Measurements from ENCODE around the gene FAM171A1.
"Not testable (repeated sequence)": the region's sequence is repeated elsewhere in the genome, so short reads cannot be mapped to it uniquely, and the experiment has no call there.

FAM171A1 gene

GRCh38 chr10:15370856-15371701 lies at the start of gene FAM171A1:
Gene FAM171A1, minus strand, starts transcription at chr10:15371289. Its CDS starts 237 bp downstream, at chr10:15371052.
- no peak for FAIRE-seq

DNA sequence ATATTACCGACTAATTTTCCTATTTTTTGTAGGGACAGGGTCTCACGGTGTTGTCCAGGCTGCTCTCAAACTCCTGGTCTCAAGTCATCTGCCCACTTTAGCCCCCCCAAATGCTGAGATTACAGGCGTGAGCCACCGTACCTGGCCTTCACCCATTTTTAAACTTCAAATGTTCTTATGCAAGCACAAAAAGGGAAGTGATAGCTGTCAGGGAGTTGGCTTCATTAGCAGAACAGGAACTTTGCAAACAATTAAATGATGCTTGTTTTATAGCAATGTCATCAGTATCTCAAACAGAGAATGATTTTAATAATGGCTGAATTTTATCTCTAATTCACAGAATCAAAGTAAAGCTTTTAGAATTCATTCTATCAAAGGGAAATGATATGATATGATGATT lies 49.8 kb upstream of the FAM171A1 start:
- no peak for FAIRE-seq

DNA sequence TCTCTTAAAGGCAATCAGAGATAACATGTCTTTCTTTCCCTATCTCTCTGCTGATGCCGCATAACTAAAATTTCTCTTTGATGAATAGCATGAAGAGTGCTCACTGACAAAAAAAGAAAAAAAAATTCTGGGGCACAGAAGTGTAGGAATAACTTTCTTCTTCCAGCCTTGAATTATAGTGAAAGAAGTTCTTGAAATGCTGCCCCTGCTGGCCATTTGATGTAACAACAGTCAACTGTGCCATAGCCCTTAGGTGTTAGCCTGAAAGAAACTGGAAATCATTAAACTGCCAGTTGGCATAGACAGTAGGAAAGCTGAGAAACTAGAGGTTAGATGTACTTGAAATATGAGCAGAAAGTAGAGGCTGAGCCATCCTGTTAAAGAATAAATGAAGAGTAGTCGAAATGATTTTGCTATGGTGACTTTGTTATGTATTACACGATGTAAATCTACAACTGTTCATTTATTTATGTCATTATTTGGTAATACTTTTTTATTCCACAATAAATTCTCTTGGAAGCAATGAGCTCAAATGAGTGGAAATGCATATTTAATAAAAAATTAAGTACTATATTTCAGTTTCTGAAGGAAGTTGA lies 48.3 kb upstream of the FAM171A1 start:
- FAIRE-seq: peak; percentile 26

- FAIRE-seq: no peak
These were observed 44.9 kb upstream of the FAM171A1 start for GRCh38 chr10:15416034-15416433.

DNA sequence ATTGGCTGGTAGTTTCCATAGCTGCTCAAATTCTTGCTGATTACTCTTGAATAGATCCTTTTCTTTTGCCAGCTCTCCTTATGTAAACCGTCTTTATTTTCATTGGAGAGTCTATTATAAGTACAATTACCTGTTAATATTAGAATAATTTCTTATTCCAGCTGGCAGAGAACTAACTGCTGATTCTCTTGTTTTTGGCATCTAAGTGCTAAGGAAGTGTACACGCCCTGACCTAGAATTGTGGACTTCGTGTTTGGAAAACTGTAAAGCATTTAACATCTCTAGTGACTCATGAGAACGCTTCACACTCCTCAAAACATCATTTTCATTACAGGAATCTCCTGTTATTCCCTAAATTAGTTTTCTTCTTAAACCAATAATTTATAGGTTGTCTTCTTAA lies 39.9 kb upstream of the FAM171A1 start:
- no peak for FAIRE-seq

GRCh38 chr10:15409350-15409749 lies 38.3 kb upstream of the FAM171A1 start:
- FAIRE-seq: not testable (repeated sequence)

DNA sequence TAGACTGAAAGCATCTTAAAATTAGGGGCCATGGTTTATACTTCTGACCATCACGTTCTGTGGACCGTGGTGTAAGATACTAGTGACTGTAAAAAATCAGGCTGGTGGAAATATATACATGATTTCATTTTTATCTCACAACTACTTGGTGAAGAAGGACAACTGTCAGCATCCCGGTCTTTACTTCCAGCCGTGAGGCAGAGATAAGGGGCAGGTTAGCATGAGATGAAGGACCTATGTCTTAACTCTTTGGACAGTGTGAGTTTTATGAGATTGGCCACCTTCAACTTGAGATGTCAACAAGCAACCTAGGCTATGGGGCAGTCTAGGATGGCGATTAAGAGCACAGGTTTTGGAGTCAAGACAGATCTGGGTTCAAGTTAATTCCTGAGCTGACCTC lies 37.5 kb upstream of the FAM171A1 start:
- no peak for FAIRE-seq

GRCh38 chr10:15405319-15405718 lies 34.2 kb upstream of the FAM171A1 start:
- FAIRE-seq: no peak

DNA sequence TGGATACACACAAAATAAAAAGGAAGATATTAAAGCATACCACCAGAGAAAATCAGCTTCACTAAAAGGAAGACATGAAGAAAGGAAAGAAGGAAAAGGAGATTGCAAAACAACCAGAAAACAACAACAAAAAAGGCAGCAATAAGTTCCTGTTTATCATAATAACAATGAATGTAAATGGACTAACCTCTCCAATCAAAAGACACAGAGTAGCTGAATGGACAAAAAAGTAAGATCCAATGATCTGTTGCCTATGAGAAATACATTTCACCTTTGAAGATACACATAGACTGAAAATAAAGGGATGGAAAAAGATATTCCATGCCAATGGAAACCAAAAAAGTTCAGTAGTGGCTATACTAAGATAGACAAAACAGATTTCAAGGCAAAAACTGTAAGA lies 30.3 kb upstream of the FAM171A1 start:
- no peak for FAIRE-seq

DNA sequence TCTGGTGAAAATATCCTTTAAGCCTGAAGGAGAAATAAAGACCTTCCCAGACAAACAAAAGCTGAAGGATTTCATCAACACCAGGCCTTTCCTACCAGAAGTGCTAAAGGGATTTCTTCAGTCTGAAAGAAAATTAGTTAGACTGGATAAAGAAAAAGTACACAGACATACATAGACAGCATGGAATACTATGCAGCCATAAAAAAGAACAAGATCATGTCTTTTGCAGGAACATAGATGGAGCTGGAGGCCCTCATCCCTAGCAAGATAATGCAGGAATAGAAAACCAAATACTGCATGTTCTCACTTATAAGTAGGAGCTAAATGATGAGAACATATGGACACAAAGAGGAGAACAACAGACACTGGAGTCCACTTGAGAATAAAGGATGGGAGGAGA lies 29.4 kb upstream of the FAM171A1 start:
- not testable (repeated sequence) for FAIRE-seq

GRCh38 chr10:15399060-15399661 lies 28.1 kb upstream of the FAM171A1 start:
- FAIRE-seq: no peak

GRCh38 chr10:15395935-15396334 lies 24.8 kb upstream of the FAM171A1 start:
- FAIRE-seq: no peak

- FAIRE-seq: no peak
These were observed 22.2 kb upstream of the FAM171A1 start for GRCh38 chr10:15393139-15393825.

DNA sequence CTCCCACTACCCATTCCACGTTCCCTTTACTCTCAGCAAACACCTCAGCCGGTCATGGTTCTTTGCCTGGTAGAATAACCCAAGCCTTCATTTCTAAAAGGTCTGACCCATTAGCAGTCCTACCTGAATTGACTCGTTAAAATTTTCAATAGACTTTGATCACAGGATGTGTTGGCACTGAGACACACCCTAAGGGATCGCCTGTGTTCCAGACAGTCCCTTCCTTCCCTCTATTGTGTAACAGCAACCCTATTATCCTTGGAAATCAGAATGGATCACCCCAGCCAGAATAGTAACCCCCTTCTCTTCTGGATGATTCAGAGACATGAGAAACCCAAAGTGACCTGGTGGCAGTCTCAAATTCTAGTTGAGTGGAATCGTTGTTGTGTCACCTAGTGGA lies 20.4 kb upstream of the FAM171A1 start:
- no peak for FAIRE-seq

GRCh38 chr10:15388172-15388571 lies 17.1 kb upstream of the FAM171A1 start:
- not testable (repeated sequence) for FAIRE-seq

- no peak for FAIRE-seq
These were observed 15.9 kb upstream of the FAM171A1 start for GRCh38 chr10:15387021-15387420.

DNA sequence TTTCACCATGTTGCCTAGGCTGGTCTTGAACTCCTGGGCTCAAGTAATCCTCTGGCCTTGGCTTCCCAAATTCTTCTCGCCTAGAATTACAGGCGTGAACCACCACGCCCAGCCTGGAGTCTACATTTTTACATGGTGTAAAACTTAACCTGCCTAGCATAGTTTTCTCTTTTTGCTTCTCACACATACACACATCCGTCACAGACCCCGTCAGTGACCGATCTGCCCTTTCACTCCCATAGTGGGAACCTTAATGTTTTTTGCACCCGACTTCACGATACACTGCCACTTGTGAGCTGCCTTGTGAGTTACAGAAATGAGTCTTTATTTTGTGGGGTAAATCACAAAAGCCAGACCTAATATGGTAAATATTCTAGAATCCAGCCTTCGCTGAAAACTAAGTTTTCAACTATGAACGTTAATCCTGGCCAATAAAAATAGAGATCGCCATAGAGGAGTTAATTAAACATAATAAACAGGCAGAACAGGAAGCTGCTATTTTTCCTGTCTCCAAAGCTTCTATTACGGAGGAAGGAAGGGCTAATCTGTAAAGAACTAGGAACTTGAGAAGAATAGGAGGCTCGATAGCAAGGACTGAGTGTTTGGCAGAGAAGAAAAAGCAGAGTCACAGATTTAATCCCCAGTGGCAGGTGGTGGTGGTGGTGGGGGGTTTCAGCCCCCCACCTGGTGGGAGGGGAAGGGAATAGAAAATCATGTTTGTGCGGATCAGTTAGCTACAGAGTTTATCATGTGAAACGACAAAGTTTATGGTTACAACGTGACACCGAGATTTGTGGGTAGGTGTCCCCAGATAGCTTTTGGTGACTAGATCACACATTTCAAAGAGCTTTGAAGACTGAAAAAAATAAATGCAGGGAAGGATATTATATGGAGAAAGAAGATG lies 14.7 kb upstream of the FAM171A1 start:
- no peak for FAIRE-seq

DNA sequence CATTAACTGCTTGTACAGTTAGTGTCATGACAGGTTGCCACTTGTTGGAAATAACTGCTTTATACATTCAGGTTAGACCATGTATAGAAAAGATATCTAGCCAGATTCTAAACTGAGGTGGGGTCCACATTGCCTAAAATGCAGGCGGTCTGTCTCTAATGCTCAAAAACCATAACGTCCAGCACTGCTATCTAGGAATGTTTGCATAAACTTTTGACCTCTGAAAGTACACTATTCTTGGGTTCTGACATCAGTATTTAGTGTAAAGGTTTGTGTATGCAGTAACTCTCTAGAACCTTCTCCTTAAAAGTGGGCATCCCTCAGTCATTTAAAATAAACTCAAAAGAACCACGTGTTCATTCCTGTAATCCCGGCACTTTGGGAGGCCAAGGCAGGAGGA lies 10.3 kb upstream of the FAM171A1 start:
- FAIRE-seq: no peak

- FAIRE-seq: no peak
These were observed 8.0 kb upstream of the FAM171A1 start for GRCh38 chr10:15379078-15379477.

DNA sequence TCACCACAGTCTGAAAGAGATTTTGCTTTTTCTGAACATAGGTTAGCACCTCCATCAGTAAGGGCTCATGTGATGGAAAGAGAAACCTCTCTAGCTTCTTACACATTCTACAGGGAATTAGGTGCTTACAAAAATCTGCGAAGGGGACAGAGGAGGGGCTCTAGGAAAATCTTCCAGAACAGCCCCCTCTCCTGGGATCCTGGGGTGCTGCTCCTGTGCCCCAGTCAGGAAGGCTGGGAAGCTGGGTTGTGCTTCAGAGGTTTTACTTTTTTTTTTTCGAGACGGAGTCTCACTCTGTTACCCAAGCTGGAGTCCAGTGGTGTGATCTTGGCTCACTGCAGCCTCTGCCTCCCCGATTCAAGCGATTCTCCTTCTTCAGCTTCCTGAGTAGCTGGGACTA lies 7.5 kb upstream of the FAM171A1 start:
- FAIRE-seq: no peak

DNA sequence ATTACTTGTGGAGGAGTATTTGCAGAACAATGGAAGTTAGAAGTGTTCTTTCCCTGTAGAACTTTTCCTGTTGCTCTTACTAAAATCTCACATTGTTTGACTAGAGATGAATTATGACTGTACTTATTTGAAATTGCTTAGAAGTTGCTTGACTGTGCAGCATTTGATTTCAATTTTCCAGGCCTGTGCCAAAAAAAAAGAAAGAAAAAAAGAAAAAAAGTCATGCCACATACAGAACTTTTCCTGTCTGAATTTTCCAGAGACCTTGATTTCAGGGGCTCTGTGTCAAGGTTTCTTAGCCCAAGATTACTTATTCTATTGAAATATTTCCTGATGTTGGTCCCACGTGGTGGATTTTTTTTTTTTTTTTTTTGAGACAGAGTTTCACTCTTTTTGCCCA lies 3.5 kb upstream of the FAM171A1 start:
- FAIRE-seq: no peak

DNA sequence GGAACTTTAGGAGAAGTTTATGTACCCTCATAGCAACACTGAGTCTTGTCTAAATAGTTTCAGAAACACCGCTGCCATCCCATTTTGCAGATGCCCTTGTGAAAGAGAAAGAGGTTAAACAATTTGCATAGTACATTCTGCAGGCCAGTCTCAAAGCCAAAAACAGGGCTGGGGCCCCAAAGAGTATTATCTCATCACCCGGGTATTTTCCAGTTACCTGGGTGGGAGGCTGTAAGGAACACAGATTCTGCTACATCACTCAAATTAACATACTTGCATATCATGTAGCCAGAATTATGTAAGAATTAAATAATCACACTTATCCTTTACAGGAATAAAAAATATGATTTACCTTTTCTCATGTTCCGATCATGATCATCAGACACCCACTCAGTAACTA lies 3.1 kb upstream of the FAM171A1 start:
- no peak for FAIRE-seq
